Nephron progenitor cell (in vitro differentiated cells): Measurements from ENCODE around the gene CABP1.

ENCODE experiments used
- DNase-seq: peaks from one replicate; pipeline ENCODE4 v3.0.0; 2021
- H3K27ac Mint-ChIP-seq: 2 replicates; pipeline ENCODE4 v1.8.0; 2021; ENCODE audit warnings: mild to moderate bottlenecking, moderate library complexity, mixed read lengths
- H3K27me3 Mint-ChIP-seq: 2 replicates; pipeline ENCODE4 v1.8.0; 2021; ENCODE audit warnings: mild to moderate bottlenecking, low read depth, mixed read lengths; ENCODE audit not compliant: poor library complexity
- H3K36me3 Mint-ChIP-seq: 2 replicates; pipeline ENCODE4 v1.8.0; 2021; ENCODE audit warnings: low read depth, mixed read lengths
- H3K4me1 Mint-ChIP-seq: 2 replicates; pipeline ENCODE4 v1.8.0; 2021; ENCODE audit warnings: mixed read lengths
- H3K4me3 Mint-ChIP-seq: 2 replicates; pipeline ENCODE4 v1.8.0; 2021; ENCODE audit warnings: mild to moderate bottlenecking, moderate library complexity, mixed read lengths
- H3K9me3 Mint-ChIP-seq: 2 replicates; pipeline ENCODE4 v1.8.0; 2021; ENCODE audit warnings: mild to moderate bottlenecking, moderate library complexity, mixed read lengths
- CTCF ChIP-seq: fragments of 200-600 bp; sonication (generic); IDR thresholded peaks from 2 replicates; pipeline ENCODE4 v1.5.0; 2021; ENCODE audit warnings: antibody characterized with exemption

CABP1 gene

DNA sequence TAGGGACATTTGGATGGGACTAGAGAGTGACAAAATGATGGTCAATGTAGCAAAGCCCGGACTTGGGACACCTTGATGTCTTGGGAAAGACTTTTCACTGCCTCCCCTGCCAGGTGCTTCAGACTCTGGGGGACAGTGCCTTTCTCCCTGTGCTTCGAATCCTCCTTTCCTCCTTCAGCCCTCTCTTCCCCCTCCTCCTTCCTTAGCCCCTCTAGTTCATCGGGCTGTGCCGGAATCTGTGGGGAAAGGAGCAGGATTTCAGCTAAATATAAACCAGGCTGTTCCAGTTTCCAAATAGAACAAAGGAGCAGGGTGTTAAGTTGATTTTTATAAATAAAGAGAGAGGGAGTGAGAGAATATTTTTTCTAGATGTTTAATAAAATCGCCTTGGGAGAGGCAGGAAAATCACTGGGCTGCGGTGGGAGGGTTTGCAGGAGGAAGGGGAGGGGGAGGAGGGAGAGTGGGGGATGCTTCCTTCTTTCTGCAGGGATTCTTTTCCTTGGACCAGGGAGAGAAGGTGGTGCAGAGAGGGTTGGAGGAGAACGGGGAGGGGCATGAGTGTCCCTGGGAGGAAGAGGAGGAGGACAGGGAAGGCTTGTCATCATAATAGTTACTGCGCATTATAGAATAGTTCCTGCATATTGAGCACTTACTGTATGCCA is 21.3 kb upstream of the CABP1 start:
- no peaks in the 10 kb centered on the region for H3K36me3 Mint-ChIP-seq
- no peak overlapping the region for H3K27ac Mint-ChIP-seq
- H3K9me3 Mint-ChIP-seq: peaks cover 9% of the 10 kb centered on the region
- peak overlapping the region; percentile 61 for H3K4me3 Mint-ChIP-seq
- DNase-seq: no peak
- H3K27me3 Mint-ChIP-seq: peaks cover 45% of the 10 kb centered on the region
- H3K4me1 Mint-ChIP-seq: peaks cover 13% of the 10 kb centered on the region
- TF ChIP-seq CTCF: no peak

GRCh38 chr12:120620624-120621023 is 19.8 kb upstream of the CABP1 start:
- H3K4me1 Mint-ChIP-seq: peaks cover 13% of the 10 kb centered on the region
- TF ChIP-seq CTCF: no peak
- no peaks in the 10 kb centered on the region for H3K36me3 Mint-ChIP-seq

GRCh38 chr12:120625557-120626419 is 14.6 kb upstream of the CABP1 start:
- DNase-seq: no peak
- Mint-ChIP-seq H3K9me3 (no peaks in the 10 kb centered on the region), H3K27ac (no peak overlapping the region), H3K4me3 (no peak overlapping the region), H3K27me3 (peaks cover 12% of the 10 kb centered on the region), H3K36me3 (no peaks in the 10 kb centered on the region), H3K4me1 (peaks cover 12% of the 10 kb centered on the region)
- TF ChIP-seq CTCF: no peak

More at GRCh38 chr12:120620624-120621023, 19.8 kb upstream of the CABP1 start:
- no peak for DNase-seq
- Mint-ChIP-seq H3K4me3 (no peak overlapping the region), H3K27me3 (peaks cover 35% of the 10 kb centered on the region), H3K9me3 (peaks cover 9% of the 10 kb centered on the region), H3K27ac (no peak overlapping the region)

- H3K9me3 Mint-ChIP-seq: no peaks in the 10 kb centered on the region
- TF ChIP-seq CTCF: no peak
- H3K4me1 Mint-ChIP-seq: peaks cover 12% of the 10 kb centered on the region
- H3K36me3 Mint-ChIP-seq: no peaks in the 10 kb centered on the region
- DNase-seq: peak; percentile 33
- no peak overlapping the region for H3K27ac Mint-ChIP-seq
- H3K27me3 Mint-ChIP-seq: peaks cover 25% of the 10 kb centered on the region
- no peak overlapping the region for H3K4me3 Mint-ChIP-seq
These were observed 11.5 kb upstream of the CABP1 start for GRCh38 chr12:120628919-120629318.

DNA sequence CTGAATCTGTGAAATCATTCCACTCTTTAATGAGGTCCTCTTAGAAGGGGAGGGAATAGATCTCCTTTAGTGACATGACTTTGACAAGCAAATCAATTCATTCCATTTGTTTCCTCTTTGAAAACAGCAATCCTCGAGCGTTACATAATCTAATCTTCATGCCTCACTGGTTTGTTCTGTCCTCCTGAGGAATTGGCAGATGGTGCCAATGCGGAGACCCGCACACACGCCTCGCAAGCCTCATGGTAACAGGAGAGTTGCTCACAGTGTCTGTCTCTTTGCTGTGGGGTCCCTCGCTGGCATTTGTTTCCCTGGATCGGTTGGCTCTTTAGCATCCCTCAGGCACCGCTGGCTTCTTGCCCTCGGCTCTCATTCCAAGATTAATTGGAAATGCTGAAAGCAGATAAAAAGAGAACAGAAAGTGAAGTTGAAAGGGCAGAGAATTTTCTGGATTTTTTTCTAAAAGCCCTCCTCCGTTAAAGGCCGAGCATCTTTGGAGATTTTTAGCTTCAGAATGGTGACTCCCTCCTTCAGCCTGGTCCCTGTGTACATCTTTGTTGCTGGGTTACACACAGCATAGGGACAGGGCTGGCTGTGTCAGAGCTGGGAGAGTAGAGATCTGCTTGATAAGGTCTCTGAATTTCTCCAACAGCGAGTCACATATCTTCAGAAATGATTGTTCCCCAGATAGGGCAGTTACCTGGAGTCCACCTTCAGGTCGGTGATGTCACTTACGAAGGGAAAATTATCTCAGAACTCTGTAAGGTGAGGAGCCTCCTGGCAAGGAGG is 10.1 kb upstream of the CABP1 start:
- no peak for TF ChIP-seq CTCF
- Mint-ChIP-seq H3K4me1 (peaks cover 12% of the 10 kb centered on the region), H3K27me3 (peaks cover 32% of the 10 kb centered on the region), H3K27ac (no peak overlapping the region), H3K4me3 (no peak overlapping the region), H3K36me3 (no peaks in the 10 kb centered on the region), H3K9me3 (no peaks in the 10 kb centered on the region)
- no peak for DNase-seq
